H9 (cell line): ENCODE data around the gene POU2F1. TPM values are rescaled to one million over a fixed set of nuclear protein-coding genes. Genes with fewer than 3 reads are reported as not detected.

Experiments used
- DNase-seq: peaks from one replicate; pipeline ENCODE4 v3.0.0-alpha.2; 2017
- H2AFZ ChIP-seq: one replicate; pipeline ENCODE4 v1.6.1; 2013; ENCODE audit warnings: mild to moderate bottlenecking, low read length, control low read depth, moderate library complexity
- H2AK5ac ChIP-seq: 2 replicates; pipeline ENCODE4 v1.6.1; 2013; ENCODE audit warnings: low read length, control low read depth, mixed read lengths; ENCODE audit not compliant: insufficient read length
- H2BK120ac ChIP-seq: one replicate; pipeline ENCODE4 v1.6.1; 2013; ENCODE audit warnings: low read depth, mild to moderate bottlenecking, low read length, control low read depth, inconsistent platforms; ENCODE audit not compliant: poor library complexity, severe bottlenecking
- H2BK12ac ChIP-seq: 2 replicates; pipeline ENCODE4 v1.6.1; 2013; ENCODE audit warnings: low read length, control low read depth, mixed read lengths, low read depth; ENCODE audit not compliant: insufficient read length
- H2BK15ac ChIP-seq: 2 replicates; pipeline ENCODE4 v1.6.1; 2013; ENCODE audit warnings: low read depth, low read length, control low read depth
- H2BK20ac ChIP-seq: one replicate; pipeline ENCODE4 v1.6.1; 2013; ENCODE audit warnings: low read depth, mild to moderate bottlenecking, low read length, control low read depth, inconsistent platforms; ENCODE audit not compliant: poor library complexity, severe bottlenecking
- H2BK5ac ChIP-seq: 2 replicates; pipeline ENCODE4 v1.6.1; 2013; ENCODE audit warnings: low read length, control low read depth, mixed read lengths; ENCODE audit not compliant: insufficient read length
- H3K14ac ChIP-seq: 2 replicates; pipeline ENCODE4 v1.6.1; 2013; ENCODE audit warnings: low read length, control low read depth; ENCODE audit not compliant: insufficient read depth
- H3K18ac ChIP-seq: 2 replicates; pipeline ENCODE4 v1.6.1; 2013; ENCODE audit warnings: low read depth, mild to moderate bottlenecking, mixed read lengths, low read length, control low read depth; ENCODE audit not compliant: insufficient read length
- H3K23ac ChIP-seq: 2 replicates; pipeline ENCODE4 v1.6.1; 2013; ENCODE audit warnings: low read length, control low read depth, mixed read lengths, low read depth; ENCODE audit not compliant: insufficient read length
- H3K23me2 ChIP-seq: 2 replicates; pipeline ENCODE4 v1.6.1; 2013; ENCODE audit warnings: low read depth, mild to moderate bottlenecking, mixed read lengths, low read length, control low read depth; ENCODE audit not compliant: insufficient read length, poor library complexity, severe bottlenecking
- H3K27ac ChIP-seq: 2 replicates; pipeline ENCODE4 v1.5.1; 2013; ENCODE audit warnings: low read length, control low read depth, mixed read lengths, low read depth; ENCODE audit not compliant: insufficient read length
- H3K27me3 ChIP-seq: 2 replicates; pipeline ENCODE4 v1.6.1; 2013; ENCODE audit warnings: low read length, control low read depth, inconsistent platforms; ENCODE audit not compliant: insufficient read depth
- H3K4ac ChIP-seq: 2 replicates; pipeline ENCODE4 v1.6.1; 2013; ENCODE audit warnings: low read depth, mild to moderate bottlenecking, control low read depth, inconsistent platforms, low read length, moderate library complexity
- H3K4me1 ChIP-seq: 2 replicates; pipeline ENCODE4 v1.6.1; 2013; ENCODE audit warnings: low read length, control low read depth, inconsistent platforms; ENCODE audit not compliant: insufficient read depth
- H3K4me2 ChIP-seq: 2 replicates; pipeline ENCODE4 v1.6.1; 2013; ENCODE audit warnings: low read length, control low read depth, mixed read lengths; ENCODE audit not compliant: insufficient read length, insufficient read depth
- H3K56ac ChIP-seq: 2 replicates; pipeline ENCODE4 v1.6.1; 2013; ENCODE audit warnings: low read depth, mild to moderate bottlenecking, mixed read lengths, low read length, control low read depth; ENCODE audit not compliant: insufficient read length
- H3K79me1 ChIP-seq: 2 replicates; pipeline ENCODE4 v1.6.1; 2013; ENCODE audit warnings: low read depth, mild to moderate bottlenecking, moderate library complexity, low read length, control low read depth, inconsistent platforms; ENCODE audit not compliant: insufficient read depth, poor library complexity, severe bottlenecking
- H3K79me2 ChIP-seq: 2 replicates; pipeline ENCODE4 v1.6.1; 2013; ENCODE audit warnings: low read length, control low read depth, inconsistent platforms; ENCODE audit not compliant: insufficient read depth
- H3K9ac ChIP-seq: 2 replicates; pipeline ENCODE4 v1.6.1; 2013; ENCODE audit warnings: low read length, control low read depth, mixed read lengths; ENCODE audit not compliant: insufficient read length; ENCODE audit errors: extremely low read depth
- H3K9me3 ChIP-seq: one replicate; pipeline ENCODE4 v1.6.1; 2013; ENCODE audit warnings: low read depth, low read length, inconsistent platforms; ENCODE audit not compliant: control insufficient read depth
- H3T11ph ChIP-seq: one replicate; pipeline ENCODE4 v1.6.1; 2013; ENCODE audit warnings: mild to moderate bottlenecking, low read length, control low read depth, inconsistent platforms
- H4K20me1 ChIP-seq: one replicate; pipeline ENCODE4 v1.6.1; 2013; ENCODE audit not compliant: control insufficient read depth, insufficient read length, insufficient read depth
- H4K5ac ChIP-seq: 2 replicates; pipeline ENCODE4 v1.6.1; 2013; ENCODE audit warnings: low read depth, mild to moderate bottlenecking, mixed read lengths, low read length, control low read depth; ENCODE audit not compliant: insufficient read length
- H4K8ac ChIP-seq: replicated peaks from 2 replicates; pipeline ENCODE4 v1.6.1; 2013; ENCODE audit warnings: low read length, control low read depth, mixed read lengths, low read depth; ENCODE audit not compliant: insufficient read length
- H4K91ac ChIP-seq: 2 replicates; pipeline ENCODE4 v1.6.1; 2013; ENCODE audit warnings: low read depth, mild to moderate bottlenecking, moderate library complexity, mixed read lengths, low read length, control low read depth; ENCODE audit not compliant: insufficient read length
- H3K27ac Mint-ChIP-seq, 3 experiments: 2 replicates in 2 of 3; 3 replicates in 1 of 3; pipeline ENCODE4 v1.8.0; 2020 to 2021; ENCODE audit warnings: mixed read lengths in 3 of 3, mild to moderate bottlenecking in 1 of 3, moderate library complexity in 1 of 3
- H3K27me3 Mint-ChIP-seq: 2 replicates; pipeline ENCODE4 v1.8.0; 2021; ENCODE audit warnings: low read depth, mild to moderate bottlenecking, moderate library complexity, mixed read lengths
- H3K36me3 Mint-ChIP-seq, 3 experiments: 2 replicates in 2 of 3; 3 replicates in 1 of 3; pipeline ENCODE4 v1.8.0; 2020 to 2021; ENCODE audit warnings: low read depth in 3 of 3, mixed read lengths in 3 of 3; ENCODE audit not compliant: insufficient read depth in 1 of 3
- H3K4me1 Mint-ChIP-seq, 2 experiments: 2 replicates each; pipeline ENCODE4 v1.8.0; 2020; ENCODE audit warnings: mixed read lengths in 2 of 2
- H3K4me3 Mint-ChIP-seq, 2 experiments: 2 replicates in 1 of 2; 3 replicates in 1 of 2; pipeline ENCODE4 v1.8.0; 2020 to 2021; ENCODE audit warnings: mild to moderate bottlenecking in 2 of 2, mixed read lengths in 2 of 2, moderate library complexity in 1 of 2
- H3K9me3 Mint-ChIP-seq, 2 experiments: 2 replicates in 1 of 2; 3 replicates in 1 of 2; pipeline ENCODE4 v1.8.0; 2020; ENCODE audit warnings: mild to moderate bottlenecking in 2 of 2, mixed read lengths in 2 of 2, moderate library complexity in 1 of 2
- total RNA-seq: library from RNA; stranded (reverse); gene quantifications from 2 replicates; pipeline ENCODE4 v1.2.1, GENCODE V29; 2021
- TF ChIP-seq, protein P1 (sequence below): fragments of 200-600 bp; sonication (generic); conservative IDR thresholded peaks from 3 replicates; pipeline ENCODE4 v1.8.0; 2021; ENCODE audit warnings: antibody characterized with exemption, mild to moderate bottlenecking

The POU2F1 gene
- total RNA-seq, 1 experiment from 2014 or later = 62.5 TPM

- Mint-ChIP-seq H3K9me3 (no peaks in the 10 kb centered on the region), H3K4me1 (peaks cover 23 to 27% of the 10 kb centered on the region in 2 experiments), H3K4me3 (no peak overlapping the region), H3K36me3 (no peaks in the 10 kb centered on the region), H3K27ac (no peak overlapping the region), H3K27me3 (no peaks in the 10 kb centered on the region)
- no peak overlapping the region for H3K56ac ChIP-seq
- no peak overlapping the region for H4K8ac ChIP-seq
- H3K27ac ChIP-seq = no peak overlapping the region
- H2AK5ac ChIP-seq = no peak overlapping the region
- TF ChIP-seq, protein P1, sequence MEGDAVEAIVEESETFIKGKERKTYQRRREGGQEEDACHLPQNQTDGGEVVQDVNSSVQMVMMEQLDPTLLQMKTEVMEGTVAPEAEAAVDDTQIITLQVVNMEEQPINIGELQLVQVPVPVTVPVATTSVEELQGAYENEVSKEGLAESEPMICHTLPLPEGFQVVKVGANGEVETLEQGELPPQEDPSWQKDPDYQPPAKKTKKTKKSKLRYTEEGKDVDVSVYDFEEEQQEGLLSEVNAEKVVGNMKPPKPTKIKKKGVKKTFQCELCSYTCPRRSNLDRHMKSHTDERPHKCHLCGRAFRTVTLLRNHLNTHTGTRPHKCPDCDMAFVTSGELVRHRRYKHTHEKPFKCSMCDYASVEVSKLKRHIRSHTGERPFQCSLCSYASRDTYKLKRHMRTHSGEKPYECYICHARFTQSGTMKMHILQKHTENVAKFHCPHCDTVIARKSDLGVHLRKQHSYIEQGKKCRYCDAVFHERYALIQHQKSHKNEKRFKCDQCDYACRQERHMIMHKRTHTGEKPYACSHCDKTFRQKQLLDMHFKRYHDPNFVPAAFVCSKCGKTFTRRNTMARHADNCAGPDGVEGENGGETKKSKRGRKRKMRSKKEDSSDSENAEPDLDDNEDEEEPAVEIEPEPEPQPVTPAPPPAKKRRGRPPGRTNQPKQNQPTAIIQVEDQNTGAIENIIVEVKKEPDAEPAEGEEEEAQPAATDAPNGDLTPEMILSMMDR = no peak
- no peak overlapping the region for H2BK20ac ChIP-seq
- H4K20me1 ChIP-seq = no peaks in the 10 kb centered on the region
- no peak overlapping the region for H2BK12ac ChIP-seq
- no peak overlapping the region for H3K18ac ChIP-seq
- H3K14ac ChIP-seq = no peak overlapping the region
- H2BK120ac ChIP-seq = no peak overlapping the region
- H3K79me1 ChIP-seq = peaks cover 9% of the 10 kb centered on the region
- H4K91ac ChIP-seq = no peak overlapping the region
- H3K23ac ChIP-seq = no peak overlapping the region
- no peak for DNase-seq
- no peaks in the 10 kb centered on the region for H3K9me3 ChIP-seq
- H3K4ac ChIP-seq = no peak overlapping the region
- no peak overlapping the region for H3K4me2 ChIP-seq
- no peaks in the 10 kb centered on the region for H3K27me3 ChIP-seq
- no peak overlapping the region for H2AFZ ChIP-seq
- H3K23me2 ChIP-seq = no peaks in the 10 kb centered on the region
- no peak overlapping the region for H3K9ac ChIP-seq
- no peak overlapping the region for H2BK15ac ChIP-seq
- no peak overlapping the region for H2BK5ac ChIP-seq
- peaks cover 14% of the 10 kb centered on the region; the same call in 1 of the 2 replicates for H3K79me2 ChIP-seq
- H3T11ph ChIP-seq = no peak overlapping the region
- H3K4me1 ChIP-seq = no peaks in the 10 kb centered on the region
- no peak overlapping the region for H4K5ac ChIP-seq
Observed at GRCh38 chr1:167250482-167250881, 29.8 kb downstream of the POU2F1 start.
